Panc1 (cell line): ENCODE measurements around the gene TFAP2B. TPM values are rescaled to one million over a fixed set of nuclear protein-coding genes. Genes with fewer than 3 reads are reported as not detected.

Experiments used
- ATAC-seq: fragments of 200-7000 bp; cut with Tn5 transposase; 2 replicates; pipeline ENCODE4 v1.9.1; 2020; ENCODE audit warnings: mild to moderate bottlenecking, moderate library complexity
- Bru-seq: library from RNA; stranded (reverse); fragments of 400-500 nt; gene quantifications from one replicate; lab custom pipeline; 2021; lab: Mats Ljungman, UMichigan
- BruChase-seq, 2 experiments: library from RNA; stranded (reverse); fragments of 400-500 nt; gene quantifications; one replicate each; lab custom pipeline; 2021; lab: Mats Ljungman, UMichigan
- BruUV-seq: library from RNA; stranded (reverse); fragments of 400-500 nt; replicated peaks from 2 replicates; lab custom pipeline; 2021; lab: Mats Ljungman, UMichigan
- CTCF ChIA-PET: fragments of 300-600 bp; sonication (Branson Sonifier 250); formaldehyde crosslinking; loops from one replicate; lab custom pipeline; 2022; ENCODE audit warnings: antibody characterized with exemption; lab: Charles Lee
- POLR2A ChIA-PET: fragments of 300-600 bp; sonication (Branson Sonifier 250); formaldehyde crosslinking; loops from one replicate; lab custom pipeline; 2022; ENCODE audit warnings: antibody characterized with exemption; lab: Charles Lee
- DNase-seq: peaks from one replicate; pipeline ENCODE4 v3.0.0-alpha.2; 2010; ENCODE audit warnings: low read depth, low spot score
- H3K27ac ChIP-seq: 2 replicates; pipeline ENCODE4 v1.5.1; 2011; ENCODE audit warnings: mild to moderate bottlenecking, low read length, inconsistent platforms
- H3K27me3 ChIP-seq: fragments of 200-500 bp; sonication (Bioruptor generic); 2 replicates; pipeline ENCODE4 v1.6.0; 2014; ENCODE audit warnings: low read length, inconsistent platforms; ENCODE audit not compliant: control insufficient read depth, insufficient read depth
- H3K36me3 ChIP-seq: fragments of 200-500 bp; sonication (Bioruptor generic); 2 replicates; pipeline ENCODE4 v1.5.1; 2014; ENCODE audit warnings: inconsistent platforms, mild to moderate bottlenecking, low read length, moderate library complexity; ENCODE audit not compliant: control insufficient read depth, insufficient read depth
- H3K4me1 ChIP-seq: 2 replicates; pipeline ENCODE4 v1.5.1; 2011; ENCODE audit warnings: inconsistent platforms, mild to moderate bottlenecking, low read length, moderate library complexity; ENCODE audit not compliant: control insufficient read depth, insufficient read depth
- H3K4me3 ChIP-seq, 2 experiments: 2 replicates each; pipeline ENCODE4 v1.5.1; 2011 to 2012; ENCODE audit warnings: low read depth in 2 of 2, low read length in 2 of 2, mild to moderate bottlenecking in 2 of 2, inconsistent platforms in 1 of 2, moderate library complexity in 1 of 2
- H3K9me3 ChIP-seq: fragments of 200-500 bp; sonication (Bioruptor generic); 2 replicates; pipeline ENCODE4 v1.5.1; 2014; ENCODE audit warnings: low read depth, mild to moderate bottlenecking, inconsistent platforms, low read length, moderate library complexity; ENCODE audit not compliant: control insufficient read depth, insufficient read depth
- POLR2AphosphoS5 ChIP-seq: IDR thresholded peaks from 2 replicates; pipeline ENCODE4 v1.6.1; 2012; ENCODE audit warnings: mild to moderate bottlenecking, low read depth, low read length, moderate library complexity
- REST ChIP-seq, 2 experiments: IDR thresholded peaks; 2 replicates each; pipeline ENCODE4 v1.6.1; 2011 to 2012; ENCODE audit warnings: low read depth in 2 of 2, control low read depth in 1 of 2, low read length in 1 of 2, mild to moderate bottlenecking in 1 of 2, moderate library complexity in 1 of 2; ENCODE audit not compliant: insufficient read depth in 1 of 2
- SIN3A ChIP-seq: IDR thresholded peaks from 2 replicates; pipeline ENCODE4 v1.6.1; 2012; ENCODE audit warnings: low read depth, mild to moderate bottlenecking, low read length, moderate library complexity, borderline replicate concordance; ENCODE audit not compliant: insufficient read depth
- TCF7L2 ChIP-seq: IDR thresholded peaks from 2 replicates; pipeline ENCODE4 v1.6.1; 2011; ENCODE audit warnings: mild to moderate bottlenecking, low read depth, low read length, inconsistent platforms
- in situ Hi-C: cut with HindIII; loops from 2 replicates; pipeline ENCODE4 v1.10.0; 2016; ENCODE audit warnings: low sequenced_read_pairs, low pct_unique_long_range_greater_than_20kb
- intact Hi-C: fragments of 100-400 bp; cut with micrococcal nuclease; formaldehyde crosslinking; loops from one replicate; pipeline ENCODE4 v1.10.0; 2022; ENCODE audit not compliant: unreplicated experiment
- long read RNA-seq: library from polyadenylated mRNA; unstranded; transcript quantifications from one replicate; pipeline ENCODE4 v2.0.0, GENCODE V29; 2021; ENCODE audit not compliant: unreplicated experiment
- polyA plus RNA-seq: library from polyadenylated mRNA; unstranded; fragments of >200 nt; gene quantifications from one replicate; pipeline ENCODE4 v1.2.1, GENCODE V29; 2012; ENCODE audit warnings: missing spikeins; ENCODE audit not compliant: insufficient read length
- total RNA-seq: library from RNA; stranded (reverse); gene quantifications from one replicate; pipeline ENCODE4 v1.2.1, GENCODE V29; 2021; ENCODE audit not compliant: unreplicated experiment
- TF ChIP-seq, protein P1 (sequence below): fragments of 450-650 bp; IDR thresholded peaks from 2 replicates; pipeline ENCODE4 v1.5.1; 2017; ENCODE audit warnings: mild to moderate bottlenecking

TFAP2B gene
- total RNA-seq: not detected
- not detected for polyA plus RNA-seq
- percentile 3 among the genes with signal in this experiment for Bru-seq, nascent RNA
- BruChase-seq, experiment 1, labeled RNA remaining after a 2-hour chase: percentile 6 among the genes with signal in this experiment
- BruChase-seq, experiment 2, labeled RNA remaining after a 6-hour chase: not detected
- long read RNA-seq: 0 reads

DNA sequence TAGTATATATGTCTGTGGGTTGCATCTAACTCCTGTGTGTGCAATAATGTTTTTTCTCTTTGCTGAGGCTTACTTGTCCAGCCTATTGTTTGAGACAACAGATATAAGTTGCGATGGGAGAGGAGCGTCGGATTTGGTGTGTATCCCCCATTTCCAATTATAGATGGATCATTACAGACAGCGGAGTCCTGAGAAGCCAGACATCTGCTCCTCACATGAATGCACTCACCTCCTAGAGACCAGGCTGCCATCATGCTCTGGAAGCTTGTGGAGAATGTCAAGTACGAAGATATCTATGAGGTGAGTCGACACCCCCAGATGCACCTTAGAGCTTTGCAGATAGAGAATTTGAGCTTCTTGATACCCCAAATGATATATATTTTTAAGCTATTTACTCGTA lies at the start of gene TFAP2B:
TSS of gene TFAP2B (plus strand) at position 199 of the 400 bp plus-strand sequence. CDS start at position 220, 21 bp downstream.
- in situ Hi-C loops: no loop called here
- H3K27me3 ChIP-seq: peaks cover 30% of the 10 kb centered on the region
- peak within 1 kb of the TSS; percentile 3 to 36; a peak in 3 of 4 replicates for H3K4me3 ChIP-seq
- BruUV-seq: no TSS peak
- no peak within 1 kb of the TSS for H3K27ac ChIP-seq
- no peaks in the 10 kb centered on the region for H3K36me3 ChIP-seq
- ChIA-PET POLR2A (no interaction called here), CTCF (interaction anchor here (0.6 to 0.7 kb wide), 2 partner anchors 18 to 675 kb away, joined by 4 to 5 read pairs; no protein-coding TSS in a partner anchor)
- intact Hi-C loops: loop anchor here (5.0 kb wide), 4 partner anchors 534 to 1204 kb away; no protein-coding TSS in a partner anchor
- no peaks in the 10 kb centered on the region for H3K4me1 ChIP-seq
- TF ChIP-seq REST (IDR thresholded peaks at IDR 0.05; ENCODE audit: insufficient read depth in 1 of 2, low read depth in 2 of 2, low read length in 1 of 2) (no peak), TCF7L2 (no peak), POLR2AphosphoS5 (no peak)
- ATAC-seq (no peak), DNase-seq (no peak)
- H3K9me3 ChIP-seq: no peaks in the 10 kb centered on the region

DNA sequence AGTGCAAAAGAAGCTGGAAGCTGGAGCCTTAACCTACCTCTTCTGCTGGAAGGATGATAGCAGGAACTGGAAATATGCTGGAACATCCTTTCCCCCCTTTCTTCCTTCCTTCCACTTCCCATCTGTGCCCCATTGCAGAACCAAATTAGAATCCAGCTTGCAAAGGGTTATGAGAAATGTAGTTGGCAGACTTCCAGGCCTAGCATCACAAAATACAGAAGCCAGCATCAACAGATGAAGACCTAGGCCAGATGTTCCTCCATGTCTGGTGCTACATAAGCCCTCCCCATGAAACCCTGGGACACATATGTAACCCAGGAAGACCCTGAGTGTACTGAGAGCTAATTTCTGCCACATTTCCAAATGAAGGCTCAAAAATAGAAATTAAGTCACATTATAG lies 40.0 kb upstream of the TFAP2B start:
- DNase-seq (no peak), ATAC-seq (no peak)
- no peak overlapping the region for H3K27ac ChIP-seq
- H3K9me3 ChIP-seq: no peaks in the 10 kb centered on the region
- H3K27me3 ChIP-seq: no peaks in the 10 kb centered on the region; the same call in 1 of the 2 replicates
- BruUV-seq: no TSS peak
- H3K36me3 ChIP-seq: no peaks in the 10 kb centered on the region
- ChIA-PET CTCF (no interaction called here), POLR2A (no interaction called here)
- in situ Hi-C loops: no loop called here
- no peak for TF ChIP-seq SIN3A
- TF ChIP-seq, protein P1, sequence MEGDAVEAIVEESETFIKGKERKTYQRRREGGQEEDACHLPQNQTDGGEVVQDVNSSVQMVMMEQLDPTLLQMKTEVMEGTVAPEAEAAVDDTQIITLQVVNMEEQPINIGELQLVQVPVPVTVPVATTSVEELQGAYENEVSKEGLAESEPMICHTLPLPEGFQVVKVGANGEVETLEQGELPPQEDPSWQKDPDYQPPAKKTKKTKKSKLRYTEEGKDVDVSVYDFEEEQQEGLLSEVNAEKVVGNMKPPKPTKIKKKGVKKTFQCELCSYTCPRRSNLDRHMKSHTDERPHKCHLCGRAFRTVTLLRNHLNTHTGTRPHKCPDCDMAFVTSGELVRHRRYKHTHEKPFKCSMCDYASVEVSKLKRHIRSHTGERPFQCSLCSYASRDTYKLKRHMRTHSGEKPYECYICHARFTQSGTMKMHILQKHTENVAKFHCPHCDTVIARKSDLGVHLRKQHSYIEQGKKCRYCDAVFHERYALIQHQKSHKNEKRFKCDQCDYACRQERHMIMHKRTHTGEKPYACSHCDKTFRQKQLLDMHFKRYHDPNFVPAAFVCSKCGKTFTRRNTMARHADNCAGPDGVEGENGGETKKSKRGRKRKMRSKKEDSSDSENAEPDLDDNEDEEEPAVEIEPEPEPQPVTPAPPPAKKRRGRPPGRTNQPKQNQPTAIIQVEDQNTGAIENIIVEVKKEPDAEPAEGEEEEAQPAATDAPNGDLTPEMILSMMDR: no peak
- TF ChIP-seq REST (IDR thresholded peaks at IDR 0.05; ENCODE audit: insufficient read depth in 1 of 2, low read depth in 2 of 2, low read length in 1 of 2): no peak
- no peaks in the 10 kb centered on the region for H3K4me1 ChIP-seq
- no peak overlapping the region for H3K4me3 ChIP-seq
- intact Hi-C loops: no loop called here
